ENCODE results near the gene MAMSTR.

DNA sequence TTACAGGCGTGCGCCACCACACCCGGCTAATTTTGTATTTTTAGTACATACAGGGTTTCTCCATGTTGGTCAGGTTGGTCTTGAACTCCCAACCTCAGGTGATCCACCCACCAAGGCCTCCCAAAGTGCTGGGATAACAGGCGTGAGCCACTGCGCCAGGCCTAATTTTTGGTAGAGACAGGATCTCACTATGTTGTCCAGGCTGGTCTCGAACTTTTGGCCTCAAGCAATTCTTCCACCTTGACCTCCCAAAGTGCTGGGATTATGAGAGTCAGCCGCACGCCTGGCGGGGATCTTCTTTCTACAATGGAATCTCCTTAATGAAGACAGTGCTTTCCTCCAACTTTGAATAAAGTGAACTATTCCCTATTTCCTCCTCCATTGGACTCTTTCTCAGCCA lies 15.1 kb upstream of the MAMSTR start:
- no peak for TF ChIP-seq CTCF (IDR thresholded peaks at IDR 0.05; ENCODE audit: low read depth, low read length, poor library complexity, severe bottlenecking)
- TF ChIP-seq EZH2phosphoT487 (IDR thresholded peaks at IDR 0.05; ENCODE audit: borderline replicate concordance, low read length): no peak

Data from DOHH2 (cell line).